IMR-90 (cell line): Measurements from ENCODE around the gene FGF19. TPM values are rescaled to one million over a fixed set of nuclear protein-coding genes. Genes with fewer than 3 reads are reported as not detected.

Experiments used
- ATAC-seq: fragments of 200-7000 bp; cut with Tn5 transposase; 2 replicates; pipeline ENCODE4 v1.9.1; 2020; ENCODE audit warnings: low read depth, mild to moderate bottlenecking, moderate library complexity
- BruUV-seq: library from RNA; stranded (reverse); fragments of 400-500 nt; replicated peaks from 2 replicates; lab custom pipeline; 2021; lab: Mats Ljungman, UMichigan
- CTCF ChIA-PET: fragments of 300-600 bp; formaldehyde crosslinking; extraction: SDS; loops from one replicate; lab custom pipeline; 2021; ENCODE audit warnings: antibody characterized with exemption; lab: Yijun Ruan, JAX
- POLR2A ChIA-PET: fragments of 300-600 bp; sonication (Branson Sonifier 250); formaldehyde crosslinking; loops from one replicate; lab custom pipeline; 2022; ENCODE audit warnings: antibody characterized with exemption; ENCODE audit not compliant: unreplicated experiment; lab: Charles Lee
- DNase-seq: peaks from one replicate; pipeline ENCODE4 v3.0.0; 2013
- H2AFZ ChIP-seq: replicated peaks from 2 replicates; pipeline ENCODE3; 2013; ENCODE audit warnings: low read length, mild to moderate bottlenecking; ENCODE audit not compliant: poor library complexity
- H2AK5ac ChIP-seq: 2 replicates; pipeline ENCODE4 v1.6.1; 2013; ENCODE audit warnings: low read depth, low read length, inconsistent platforms
- H2AK9ac ChIP-seq: replicated peaks from 2 replicates; pipeline ENCODE3; 2013; ENCODE audit warnings: mild to moderate bottlenecking, low read depth, low read length, moderate library complexity; ENCODE audit not compliant: poor library complexity
- H2BK120ac ChIP-seq: 2 replicates; pipeline ENCODE4 v1.6.1; 2013; ENCODE audit warnings: low read depth, low read length, inconsistent platforms
- H2BK15ac ChIP-seq: 3 replicates; pipeline ENCODE4 v1.6.1; 2013; ENCODE audit warnings: low read depth, low read length, inconsistent platforms
- H2BK20ac ChIP-seq: 2 replicates; pipeline ENCODE4 v1.6.1; 2013; ENCODE audit warnings: low read depth, mild to moderate bottlenecking, inconsistent platforms, low read length, moderate library complexity
- H2BK5ac ChIP-seq: 2 replicates; pipeline ENCODE4 v1.6.1; 2013; ENCODE audit warnings: mild to moderate bottlenecking, low read depth, low read length, inconsistent platforms; ENCODE audit not compliant: poor library complexity, severe bottlenecking
- H3K14ac ChIP-seq: replicated peaks from 2 replicates; pipeline ENCODE4 v1.6.1; 2013; ENCODE audit warnings: low read depth, low read length, inconsistent platforms
- H3K18ac ChIP-seq: 2 replicates; pipeline ENCODE4 v1.6.1; 2013; ENCODE audit warnings: low read depth, low read length, control low read depth
- H3K23ac ChIP-seq: 2 replicates; pipeline ENCODE4 v1.6.1; 2013; ENCODE audit warnings: low read depth, low read length, inconsistent platforms
- H3K27ac ChIP-seq: 2 replicates; pipeline ENCODE4 v1.5.1; 2013; ENCODE audit warnings: mild to moderate bottlenecking, control low read depth, low read length; ENCODE audit not compliant: insufficient read depth
- H3K27me3 ChIP-seq: 2 replicates; pipeline ENCODE4 v1.6.1; 2013; ENCODE audit warnings: low read length; ENCODE audit not compliant: control insufficient read depth, insufficient read depth
- H3K36me3 ChIP-seq: 2 replicates; pipeline ENCODE4 v1.6.1; 2013; ENCODE audit warnings: low read length, mixed read lengths; ENCODE audit not compliant: control insufficient read depth, insufficient read depth
- H3K4ac ChIP-seq: 2 replicates; pipeline ENCODE4 v1.6.1; 2013; ENCODE audit warnings: low read depth, low read length, inconsistent platforms
- H3K4me1 ChIP-seq: 2 replicates; pipeline ENCODE4 v1.6.1; 2013; ENCODE audit warnings: low read length, mixed read lengths; ENCODE audit not compliant: control insufficient read depth, insufficient read depth
- H3K4me2 ChIP-seq: 2 replicates; pipeline ENCODE4 v1.6.1; 2013; ENCODE audit warnings: low read depth, mild to moderate bottlenecking, control low read depth, low read length, moderate library complexity
- H3K4me3 ChIP-seq: 2 replicates; pipeline ENCODE4 v1.5.1; 2013; ENCODE audit warnings: low read depth, mild to moderate bottlenecking, control low read depth, low read length, moderate library complexity; ENCODE audit not compliant: insufficient read depth
- H3K56ac ChIP-seq: 2 replicates; pipeline ENCODE4 v1.6.1; 2013; ENCODE audit warnings: low read length, inconsistent platforms; ENCODE audit not compliant: insufficient read depth; ENCODE audit errors: extremely low read depth
- H3K79me1 ChIP-seq, 2 experiments: 2 replicates each; pipeline ENCODE4 v1.6.1; 2013; ENCODE audit warnings: low read length in 2 of 2, inconsistent platforms in 1 of 2, low read depth in 1 of 2
- H3K9ac ChIP-seq: 2 replicates; pipeline ENCODE4 v1.6.1; 2013; ENCODE audit warnings: low read depth, low read length, control low read depth
- H3K9me1 ChIP-seq: 2 replicates; pipeline ENCODE4 v1.6.1; 2013; ENCODE audit warnings: low read length, inconsistent platforms; ENCODE audit not compliant: insufficient read depth
- H3K9me3 ChIP-seq: 2 replicates; pipeline ENCODE4 v1.6.1; 2013; ENCODE audit warnings: low read length; ENCODE audit not compliant: control insufficient read depth, insufficient read depth
- H4K20me1 ChIP-seq: 2 replicates; pipeline ENCODE4 v1.6.1; 2013; ENCODE audit warnings: low read length, inconsistent platforms; ENCODE audit not compliant: insufficient read depth
- H4K5ac ChIP-seq: 2 replicates; pipeline ENCODE4 v1.6.1; 2013; ENCODE audit warnings: mild to moderate bottlenecking, low read depth, low read length, control low read depth
- H4K8ac ChIP-seq, 2 experiments: 2 replicates each; pipeline ENCODE4 v1.6.1; 2013; ENCODE audit warnings: low read depth in 2 of 2, low read length in 2 of 2, control low read depth in 1 of 2, inconsistent platforms in 1 of 2
- H4K91ac ChIP-seq: 2 replicates; pipeline ENCODE4 v1.6.1; 2013; ENCODE audit warnings: low read depth, low read length, inconsistent platforms; ENCODE audit not compliant: insufficient read depth
- BHLHE40 ChIP-seq: fragments of 150-350 bp; IDR thresholded peaks from 2 replicates; pipeline ENCODE4 v1.6.1; 2016; ENCODE audit warnings: mild to moderate bottlenecking, low read depth, low read length
- CEBPB ChIP-seq: IDR thresholded peaks from 2 replicates; pipeline ENCODE4 v1.6.1; 2012; ENCODE audit warnings: low read depth, low read length, improper control_type of control experiment
- CHD1 ChIP-seq: IDR thresholded peaks from 2 replicates; pipeline ENCODE4 v1.6.1; 2012; ENCODE audit warnings: low read depth, low read length, improper control_type of control experiment
- FOS ChIP-seq: fragments of 150-350 bp; IDR thresholded peaks from 2 replicates; pipeline ENCODE4 v1.6.1; 2016; ENCODE audit warnings: low read depth, low read length
- MAFK ChIP-seq: IDR thresholded peaks from 2 replicates; pipeline ENCODE4 v1.6.1; 2012; ENCODE audit warnings: low read depth, low read length, improper control_type of control experiment
- MAZ ChIP-seq: IDR thresholded peaks from 2 replicates; pipeline ENCODE4 v1.6.1; 2012; ENCODE audit warnings: low read depth, mild to moderate bottlenecking, low read length, improper control_type of control experiment, moderate library complexity, borderline replicate concordance
- MXI1 ChIP-seq: IDR thresholded peaks from 2 replicates; pipeline ENCODE4 v1.6.1; 2012; ENCODE audit warnings: low read depth, mild to moderate bottlenecking, low read length, moderate library complexity, borderline replicate concordance
- NFE2L2 ChIP-seq: fragments of 150-350 bp; IDR thresholded peaks from 2 replicates; pipeline ENCODE4 v1.6.1; 2016; ENCODE audit warnings: low read depth, mild to moderate bottlenecking, low read length
- POLR2A ChIP-seq: IDR thresholded peaks from 2 replicates; pipeline ENCODE4 v1.6.1; 2012; ENCODE audit warnings: mild to moderate bottlenecking, low read depth, low read length
- RAD21 ChIP-seq: IDR thresholded peaks from 2 replicates; pipeline ENCODE4 v1.6.1; 2012; ENCODE audit warnings: low read length, improper control_type of control experiment
- RCOR1 ChIP-seq: IDR thresholded peaks from 2 replicates; pipeline ENCODE4 v1.6.1; 2012; ENCODE audit warnings: mild to moderate bottlenecking, low read length, improper control_type of control experiment; ENCODE audit not compliant: insufficient replicate concordance
- RFX5 ChIP-seq: IDR thresholded peaks from 2 replicates; pipeline ENCODE4 v1.8.0; 2012; ENCODE audit warnings: low read depth, mild to moderate bottlenecking, low read length, moderate library complexity
- SMC3 ChIP-seq: fragments of 150-350 bp; IDR thresholded peaks from 2 replicates; pipeline ENCODE4 v1.6.1; 2016; ENCODE audit warnings: low read depth, mild to moderate bottlenecking, antibody characterized with exemption, low read length, moderate library complexity
- WGBS, 2 experiments: methylation state at CpG; one replicate each; pipeline versions ENCODE4 v1.1.5 to v1.1.7; 2013; ENCODE audit warnings: missing lambda C conversion rate in 2 of 2; ENCODE audit not compliant: insufficient read length in 1 of 2; ENCODE audit errors: extremely low coverage in 2 of 2; 5-methylcytosine and 5-hydroxymethylcytosine counted together
- dilution Hi-C: fragments of 300-500 bp; cut with HindIII; formaldehyde crosslinking; loops from one replicate; pipeline ENCODE4 v1.14.3; 2018; ENCODE audit warnings: low sequenced_read_pairs; ENCODE audit not compliant: unreplicated experiment
- in situ Hi-C: fragments of 300-500 bp; cut with MboI; formaldehyde crosslinking; loops from 3 replicates; pipeline ENCODE4 v1.14.3; 2019; ENCODE audit warnings: low sequenced_read_pairs, inconsistent platforms, mixed read lengths
- intact Hi-C: fragments of 100-400 bp; cut with micrococcal nuclease; formaldehyde crosslinking; loops from 2 replicates; pipeline ENCODE4 v1.10.0; 2022
- polyA plus RNA-seq, 3 experiments: library from polyadenylated mRNA; depleted of rRNA; stranded (reverse); fragments of >200 nt; gene quantifications; 2 replicates each; pipeline ENCODE4 v1.2.3, GENCODE V29; 2012; ENCODE audit warnings: low replicate concordance in 1 of 3
- total RNA-seq: library from RNA; depleted of rRNA; stranded (reverse); fragments of >200 nt; gene quantifications from 2 replicates; pipeline ENCODE4 v1.2.3, GENCODE V29; 2012
- TF ChIP-seq, protein P1 (sequence below): conservative IDR thresholded peaks from 2 replicates; pipeline ENCODE4 v1.5.1; 2012; ENCODE audit warnings: mild to moderate bottlenecking, low read depth, low read length, improper control_type of control experiment
- TF ChIP-seq, protein P2 (sequence below): fragments of 150-350 bp; IDR thresholded peaks from 2 replicates; pipeline ENCODE4 v1.6.1; 2017; ENCODE audit warnings: mild to moderate bottlenecking, antibody characterized with exemption, low read length, low read depth
- TF ChIP-seq, protein P3 (sequence below): fragments of 150-350 bp; IDR thresholded peaks from 2 replicates; pipeline ENCODE4 v1.6.1; 2016; ENCODE audit warnings: low read depth, mild to moderate bottlenecking, low read length, moderate library complexity, borderline replicate concordance

The FGF19 gene
- total and polyA plus RNA-seq, 2 of the 4 experiments (the other 2 are of a cell fraction), result not detected

DNA sequence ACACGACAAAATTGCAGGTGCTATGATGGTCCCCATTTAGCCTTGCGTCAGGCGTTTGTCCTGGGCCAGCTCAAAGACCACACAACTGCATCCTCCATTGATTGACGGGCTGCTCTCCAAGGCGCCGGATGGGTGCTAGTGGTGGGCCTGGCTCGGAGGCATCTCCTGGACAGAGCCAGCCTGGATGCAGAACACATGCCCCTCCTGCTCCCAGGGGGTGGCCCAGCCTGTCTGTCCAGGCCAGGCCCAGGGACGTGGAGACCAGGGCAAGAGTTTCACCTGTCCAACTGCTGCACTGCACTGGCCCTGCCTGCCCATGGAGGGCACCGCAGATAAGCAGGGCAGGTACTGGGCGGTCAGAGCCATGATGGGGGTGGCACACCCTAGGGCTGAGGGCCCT is 23.4 kb upstream of the FGF19 start:
- no peak for TF ChIP-seq RCOR1
- TF ChIP-seq, protein P1, sequence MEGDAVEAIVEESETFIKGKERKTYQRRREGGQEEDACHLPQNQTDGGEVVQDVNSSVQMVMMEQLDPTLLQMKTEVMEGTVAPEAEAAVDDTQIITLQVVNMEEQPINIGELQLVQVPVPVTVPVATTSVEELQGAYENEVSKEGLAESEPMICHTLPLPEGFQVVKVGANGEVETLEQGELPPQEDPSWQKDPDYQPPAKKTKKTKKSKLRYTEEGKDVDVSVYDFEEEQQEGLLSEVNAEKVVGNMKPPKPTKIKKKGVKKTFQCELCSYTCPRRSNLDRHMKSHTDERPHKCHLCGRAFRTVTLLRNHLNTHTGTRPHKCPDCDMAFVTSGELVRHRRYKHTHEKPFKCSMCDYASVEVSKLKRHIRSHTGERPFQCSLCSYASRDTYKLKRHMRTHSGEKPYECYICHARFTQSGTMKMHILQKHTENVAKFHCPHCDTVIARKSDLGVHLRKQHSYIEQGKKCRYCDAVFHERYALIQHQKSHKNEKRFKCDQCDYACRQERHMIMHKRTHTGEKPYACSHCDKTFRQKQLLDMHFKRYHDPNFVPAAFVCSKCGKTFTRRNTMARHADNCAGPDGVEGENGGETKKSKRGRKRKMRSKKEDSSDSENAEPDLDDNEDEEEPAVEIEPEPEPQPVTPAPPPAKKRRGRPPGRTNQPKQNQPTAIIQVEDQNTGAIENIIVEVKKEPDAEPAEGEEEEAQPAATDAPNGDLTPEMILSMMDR, result no peak
- TF ChIP-seq RAD21, result no peak
- no peak for TF ChIP-seq CEBPB
- no peak for TF ChIP-seq POLR2A
- no peak for TF ChIP-seq MAZ
- no peak for TF ChIP-seq FOS
- no peak for TF ChIP-seq CHD1
- no peak for TF ChIP-seq RFX5
- TF ChIP-seq MAFK, result no peak
- TF ChIP-seq, protein P2, sequence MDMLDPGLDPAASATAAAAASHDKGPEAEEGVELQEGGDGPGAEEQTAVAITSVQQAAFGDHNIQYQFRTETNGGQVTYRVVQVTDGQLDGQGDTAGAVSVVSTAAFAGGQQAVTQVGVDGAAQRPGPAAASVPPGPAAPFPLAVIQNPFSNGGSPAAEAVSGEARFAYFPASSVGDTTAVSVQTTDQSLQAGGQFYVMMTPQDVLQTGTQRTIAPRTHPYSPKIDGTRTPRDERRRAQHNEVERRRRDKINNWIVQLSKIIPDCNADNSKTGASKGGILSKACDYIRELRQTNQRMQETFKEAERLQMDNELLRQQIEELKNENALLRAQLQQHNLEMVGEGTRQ, result no peak
- TF ChIP-seq NFE2L2, result no peak
- no peak for TF ChIP-seq MXI1
- no peak for TF ChIP-seq BHLHE40
- TF ChIP-seq, protein P3, sequence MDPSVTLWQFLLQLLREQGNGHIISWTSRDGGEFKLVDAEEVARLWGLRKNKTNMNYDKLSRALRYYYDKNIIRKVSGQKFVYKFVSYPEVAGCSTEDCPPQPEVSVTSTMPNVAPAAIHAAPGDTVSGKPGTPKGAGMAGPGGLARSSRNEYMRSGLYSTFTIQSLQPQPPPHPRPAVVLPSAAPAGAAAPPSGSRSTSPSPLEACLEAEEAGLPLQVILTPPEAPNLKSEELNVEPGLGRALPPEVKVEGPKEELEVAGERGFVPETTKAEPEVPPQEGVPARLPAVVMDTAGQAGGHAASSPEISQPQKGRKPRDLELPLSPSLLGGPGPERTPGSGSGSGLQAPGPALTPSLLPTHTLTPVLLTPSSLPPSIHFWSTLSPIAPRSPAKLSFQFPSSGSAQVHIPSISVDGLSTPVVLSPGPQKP, result no peak
- no peak for TF ChIP-seq SMC3
- H3K4me2 ChIP-seq, result no peak overlapping the region
- in situ Hi-C loops (no loop called here), intact Hi-C loops (no loop called here), dilution Hi-C loops (no loop called here)
- no peak overlapping the region for H4K5ac ChIP-seq
- no peaks in the 10 kb centered on the region; the same call in 1 of the 2 replicates for H3K9me1 ChIP-seq
- H4K8ac ChIP-seq, result no peak overlapping the region
- no peaks in the 10 kb centered on the region for H4K20me1 ChIP-seq
- H3K23ac ChIP-seq, result no peak overlapping the region
- no peak overlapping the region for H2BK5ac ChIP-seq
- no peak overlapping the region for H2AK9ac ChIP-seq
- no peak overlapping the region for H3K27ac ChIP-seq
- no peak for ATAC-seq
- no peak overlapping the region for H3K9ac ChIP-seq
- POLR2A ChIA-PET, result no interaction called here
- no peak overlapping the region for H2BK120ac ChIP-seq
- no TSS peak for BruUV-seq
- no peak overlapping the region for H3K18ac ChIP-seq
- no peak overlapping the region for H2AFZ ChIP-seq
- no peak overlapping the region for H2BK15ac ChIP-seq
- no peak overlapping the region; the same call in 1 of the 2 replicates for H2AK5ac ChIP-seq
- H2BK20ac ChIP-seq, result no peak overlapping the region
- DNase-seq, result no peak
- no peak overlapping the region for H3K4me3 ChIP-seq
- H3K27me3 ChIP-seq, result peaks cover 64% of the 10 kb centered on the region
- no peaks in the 10 kb centered on the region for H3K9me3 ChIP-seq
- 78% methylated on average over 6 of the region's 10 CpGs; no CpG with 5 or more reads in 1 of the 2 experiments for WGBS, 2 experiments
- H3K56ac ChIP-seq, result no peak overlapping the region
- no peak overlapping the region for H3K4ac ChIP-seq
- no peak overlapping the region for H4K91ac ChIP-seq
- no peak overlapping the region for H3K14ac ChIP-seq
- H3K79me1 ChIP-seq, result no peaks in the 10 kb centered on the region
- CTCF ChIA-PET, result no interaction called here
- H3K4me1 ChIP-seq, result no peaks in the 10 kb centered on the region; the same call in 1 of the 2 replicates
- H3K36me3 ChIP-seq, result no peaks in the 10 kb centered on the region
